ENCODE data around the gene PCDH15.

PCDH15 gene

DNA sequence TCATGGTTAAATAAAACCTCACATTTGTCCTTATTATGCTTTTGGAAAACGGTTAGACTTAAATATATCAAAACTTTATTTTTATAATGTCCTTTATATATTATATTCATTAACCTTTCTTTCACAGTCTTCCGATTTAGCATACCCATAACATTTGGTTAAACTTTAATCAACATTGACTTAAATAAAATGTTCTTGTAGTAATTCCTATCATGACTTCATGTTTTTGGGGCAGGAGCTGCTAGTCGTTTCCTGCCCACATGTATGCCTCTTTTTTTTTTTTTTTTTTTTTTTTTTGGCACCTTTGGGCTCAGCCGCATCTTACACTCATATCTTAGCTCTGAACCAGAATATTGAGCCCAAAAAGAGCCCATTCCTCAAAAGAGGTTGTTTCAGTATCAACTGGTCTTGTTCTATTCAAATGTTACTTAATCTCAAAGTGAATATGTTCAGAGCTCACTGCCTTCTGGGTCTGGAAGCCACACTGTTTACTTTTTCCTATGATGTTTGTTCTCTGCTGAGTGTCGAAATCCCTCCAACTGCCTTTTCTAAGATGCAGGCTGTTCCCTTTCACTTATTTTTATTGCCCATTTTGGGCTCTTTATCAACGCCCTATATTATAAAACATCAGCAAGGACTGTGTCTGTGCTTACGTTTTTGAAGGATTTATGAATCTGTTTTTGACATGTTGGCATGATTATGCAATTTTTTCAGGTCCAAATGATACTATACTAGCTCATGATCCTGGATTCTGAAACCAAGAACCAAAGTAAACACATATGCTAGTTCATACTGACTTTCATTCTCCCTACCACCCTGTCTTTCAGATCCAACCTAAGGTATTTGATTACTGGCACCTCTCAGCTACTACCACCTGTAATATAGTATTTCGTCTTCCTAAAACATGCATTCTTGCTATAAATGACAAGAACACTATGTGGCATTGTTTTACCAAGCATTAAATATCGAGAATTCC is 914.4 kb downstream of the PCDH15 start:
- no peak for DNase-seq (ENCODE audit: low read depth in 2 of 2, low spot score in 1 of 2)

- DNase-seq (ENCODE audit: low read depth in 2 of 2, low spot score in 1 of 2) = no peak
Observed at GRCh38 chr10:53864846-53865245, 936.2 kb downstream of the PCDH15 start.

- DNase-seq (ENCODE audit: low read depth in 2 of 2, low spot score in 1 of 2) = no peak
Observed at GRCh38 chr10:53852450-53853175, 948.4 kb downstream of the PCDH15 start.

GRCh38 chr10:53846809-53847208 is 954.2 kb downstream of the PCDH15 start:
- no peak for DNase-seq (ENCODE audit: low read depth in 2 of 2, low spot score in 1 of 2)

GRCh38 chr10:53843736-53844362 is 957.2 kb downstream of the PCDH15 start:
- DNase-seq (ENCODE audit: low read depth in 2 of 2, low spot score in 1 of 2) = no peak

GRCh38 chr10:53841483-53842145 is 959.4 kb downstream of the PCDH15 start:
- DNase-seq (ENCODE audit: low read depth in 2 of 2, low spot score in 1 of 2) = no peak

DNA sequence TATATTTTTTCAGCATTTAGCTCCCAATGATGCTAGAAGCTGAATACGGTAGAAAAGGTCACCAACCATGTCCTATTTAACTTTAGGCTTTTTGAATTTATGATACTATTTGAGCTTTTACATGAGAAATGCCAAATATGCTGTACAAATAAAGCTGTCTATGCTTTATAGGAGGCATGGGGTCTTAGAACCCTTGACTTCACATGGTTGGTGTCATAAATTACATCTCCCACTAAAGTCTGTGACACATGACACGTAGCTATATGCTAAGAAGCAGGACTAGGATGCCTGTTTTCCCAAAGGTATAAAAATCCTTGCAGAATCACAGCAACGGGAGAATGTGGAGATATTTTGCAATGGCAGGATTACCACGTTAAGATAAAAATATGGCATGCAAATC is 960.4 kb downstream of the PCDH15 start:
- DNase-seq (ENCODE audit: low read depth in 2 of 2, low spot score in 1 of 2) = no peak

- no peak for DNase-seq (ENCODE audit: low read depth in 2 of 2, low spot score in 1 of 2)
Observed at GRCh38 chr10:53839440-53840039, 961.5 kb downstream of the PCDH15 start.

DNA sequence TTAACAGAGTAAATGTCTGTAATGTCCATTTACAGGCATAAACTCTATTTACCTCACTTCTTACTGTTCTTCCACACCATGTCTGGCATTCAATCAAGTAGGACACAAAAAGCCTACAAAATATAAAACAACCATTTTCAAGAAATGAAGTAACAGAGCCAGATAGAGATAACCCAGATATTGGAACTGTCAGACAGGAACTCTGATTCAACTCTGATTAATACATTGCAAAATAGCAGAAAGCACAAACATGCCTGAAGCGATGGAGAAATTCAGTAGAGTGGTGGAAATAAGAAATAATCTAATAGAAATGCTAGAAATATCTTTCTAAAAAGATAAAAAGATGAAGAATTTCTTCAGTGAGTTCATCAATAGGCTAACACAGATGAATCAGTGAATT is 964.4 kb downstream of the PCDH15 start:
- DNase-seq (ENCODE audit: low read depth in 2 of 2, low spot score in 1 of 2) = no peak

- no peak for DNase-seq (ENCODE audit: low read depth in 2 of 2, low spot score in 1 of 2)
Observed at GRCh38 chr10:53833908-53834307, 967.1 kb downstream of the PCDH15 start.

DNA sequence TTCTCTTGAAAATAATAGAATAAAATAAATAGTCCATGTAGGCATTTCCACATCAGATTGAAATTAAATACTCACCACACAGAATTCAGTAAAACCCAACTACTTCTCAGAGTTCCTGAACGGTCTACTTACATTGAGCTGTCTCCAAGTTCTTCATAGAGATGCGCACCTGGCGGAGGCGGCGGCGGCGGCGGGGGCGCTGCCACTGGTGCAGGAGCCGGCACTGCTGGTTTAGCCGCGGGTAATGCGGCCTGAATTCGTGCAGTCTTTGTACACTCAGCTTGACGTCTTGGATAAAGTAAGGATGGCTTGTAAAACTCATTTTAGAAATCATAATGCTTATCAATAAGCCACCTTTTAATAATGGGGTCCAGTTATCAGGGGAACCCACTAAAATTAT is 973.8 kb downstream of the PCDH15 start:
- no peak for DNase-seq (ENCODE audit: low read depth in 2 of 2, low spot score in 1 of 2)

DNA sequence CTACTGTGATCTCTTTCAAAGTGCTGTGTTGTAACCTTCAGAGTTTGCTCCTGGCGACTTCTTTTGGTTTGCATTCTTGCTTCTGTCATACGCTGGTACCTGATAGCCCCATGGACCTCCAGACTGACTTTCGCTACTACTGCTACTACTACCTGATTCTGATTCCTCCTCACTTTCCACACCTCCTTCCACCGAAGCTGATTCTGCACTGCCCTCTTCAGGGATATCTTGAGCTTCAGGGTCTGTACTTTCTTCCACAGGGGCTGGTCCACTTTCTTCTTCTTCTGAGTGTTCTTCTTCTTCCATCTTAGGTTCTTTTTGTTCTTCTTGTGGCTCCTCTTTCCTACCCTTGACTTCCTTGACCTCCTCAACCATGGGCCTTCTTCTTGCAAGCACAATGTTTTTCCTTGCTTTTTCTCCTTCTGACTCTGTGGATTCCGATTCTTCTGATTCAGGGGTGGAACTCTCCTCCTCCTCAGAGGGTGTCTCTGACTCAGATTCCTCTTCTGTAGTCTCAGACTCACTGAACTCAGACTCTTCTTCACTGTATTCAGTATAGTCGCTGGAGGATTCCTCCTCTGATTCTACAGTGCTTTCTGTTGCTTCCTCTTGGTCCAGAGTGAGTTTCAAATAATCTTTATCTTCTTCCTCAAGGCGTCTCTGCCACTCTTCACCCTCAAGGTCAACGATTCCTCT is 992.2 kb downstream of the PCDH15 start:
- no peak for DNase-seq (ENCODE audit: low read depth in 2 of 2, low spot score in 1 of 2)

- no peak for DNase-seq (ENCODE audit: low read depth in 2 of 2, low spot score in 1 of 2)
Observed at GRCh38 chr10:53786236-53786900, 1014.7 kb downstream of the PCDH15 start.

DNA sequence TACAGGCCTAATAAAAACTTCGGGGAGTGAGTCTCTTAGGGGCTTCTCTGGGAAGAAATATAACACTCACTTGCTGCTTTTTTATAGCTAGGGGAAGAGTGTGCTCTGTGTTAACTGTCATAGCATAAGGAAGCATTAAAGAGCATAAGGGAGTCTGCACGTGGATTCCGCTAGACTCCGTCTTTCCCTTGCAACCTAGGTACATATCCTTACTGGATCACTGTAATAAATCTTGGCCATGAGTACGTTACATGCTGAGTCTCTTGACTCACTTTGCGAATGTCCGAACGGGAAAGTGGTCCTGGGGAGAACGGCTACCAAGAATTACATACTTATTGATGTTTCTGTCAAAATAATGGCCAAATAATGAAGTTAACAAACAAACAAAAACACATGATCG is 1029.3 kb downstream of the PCDH15 start:
- no peak for DNase-seq (ENCODE audit: low read depth in 2 of 2, low spot score in 1 of 2)

DNA sequence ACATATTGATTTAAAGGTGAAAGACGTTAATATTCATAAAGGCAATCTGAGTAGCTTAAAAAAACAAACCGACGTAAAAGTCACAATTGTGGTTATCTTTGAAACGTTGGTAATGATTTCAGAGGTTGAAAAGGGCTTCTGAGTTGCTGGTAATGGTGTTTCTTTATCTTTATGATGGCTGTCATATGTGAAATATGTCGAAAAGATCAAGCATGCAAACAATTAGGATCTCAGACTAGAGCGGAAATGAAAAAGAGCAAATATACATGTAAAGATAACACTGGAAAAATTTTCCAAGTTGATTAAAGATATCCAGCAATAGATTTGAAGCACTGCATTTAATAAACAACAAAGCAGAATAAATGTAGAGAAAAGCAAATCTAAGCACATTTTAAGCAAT is 1030.1 kb downstream of the PCDH15 start:
- no peak for DNase-seq (ENCODE audit: low read depth in 2 of 2, low spot score in 1 of 2)

DNA sequence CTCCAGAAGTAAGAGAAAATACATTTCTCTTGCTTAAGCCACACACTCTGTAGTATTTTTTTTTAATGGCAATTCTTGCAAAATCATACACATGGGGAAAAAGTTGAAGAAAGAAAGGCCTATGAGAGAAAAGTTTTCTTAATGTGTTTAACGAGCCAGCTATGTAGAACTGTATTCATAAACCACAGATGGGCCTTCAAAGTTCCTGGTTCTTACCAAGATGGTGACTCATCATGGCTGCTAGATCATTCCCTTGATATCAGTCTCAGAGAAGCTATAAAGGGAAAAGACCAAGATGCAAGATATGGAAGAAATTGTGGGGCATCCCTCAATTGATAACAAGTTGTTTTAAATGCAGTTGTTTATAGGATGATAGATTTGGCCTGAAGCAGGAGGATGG is 1035.7 kb downstream of the PCDH15 start:
- DNase-seq (ENCODE audit: low read depth in 2 of 2, low spot score in 1 of 2) = no peak

DNA sequence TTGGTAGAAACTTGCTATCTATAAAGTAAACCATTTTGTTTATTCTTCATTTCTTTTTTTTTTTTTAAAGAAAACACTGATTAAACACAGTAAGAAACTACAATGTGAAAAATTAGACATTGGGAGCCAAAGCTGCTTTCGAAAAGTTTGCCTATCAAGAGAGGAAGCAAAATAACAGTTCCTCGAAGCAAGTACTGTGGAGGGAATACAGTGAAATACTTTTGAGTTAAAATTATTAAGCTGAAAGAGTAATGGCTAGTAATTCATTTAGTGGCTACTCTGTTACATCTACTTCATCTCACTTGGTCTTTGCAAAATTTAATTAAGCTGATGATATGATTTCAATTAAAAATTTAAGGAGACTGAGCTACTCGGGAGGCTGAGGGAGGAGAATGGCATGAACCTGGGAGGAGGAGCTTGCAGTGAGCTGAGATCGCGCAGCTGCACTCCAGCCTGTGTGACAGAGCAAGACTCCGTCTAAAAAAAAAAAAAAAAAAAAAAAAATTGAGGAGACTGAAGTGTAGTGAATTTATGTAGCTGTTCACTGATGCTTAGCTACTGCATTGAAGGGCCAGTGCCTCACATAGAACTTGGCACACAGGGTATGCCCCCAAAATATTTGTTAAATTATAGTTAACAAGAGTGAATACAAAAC is 1046.3 kb downstream of the PCDH15 start:
- DNase-seq (ENCODE audit: low read depth in 2 of 2, low spot score in 1 of 2) = no peak

Measured in stimulated activated CD8-positive, alpha-beta memory T cell treated with anti-CD3 and anti-CD28 coated beads, Interleukin-4, amount 100 ng/mL, for 1 hour (primary cell).